K562 (cell line): ENCODE measurements around the gene AIFM1. TPM values are rescaled to one million over a fixed set of nuclear protein-coding genes. Genes with fewer than 3 reads are reported as not detected.

Experiments used
- ATAC-seq: fragments of 200-7000 bp; cut with Tn5 transposase; 3 replicates; pipeline ENCODE4 v1.9.1; 2020; ENCODE audit warnings: moderate library complexity
- BruUV-seq: library from RNA; stranded (reverse); fragments of 400-500 nt; replicated peaks from 2 replicates; lab custom pipeline; 2021; lab: Mats Ljungman, UMichigan
- CTCF ChIA-PET: fragments of 300-600 bp; formaldehyde crosslinking; extraction: SDS; loops from one replicate; lab custom pipeline; 2021; ENCODE audit warnings: low intra/inter-chr PET ratio; lab: Yijun Ruan, JAX
- POLR2A ChIA-PET: fragments of 300-600, 350-650 bp; sonication (Branson Sonifier 250); formaldehyde crosslinking; extraction: SDS; loops from one replicate; lab custom pipeline; 2021; ENCODE audit warnings: antibody characterized with exemption, inconsistent platforms; lab: Yijun Ruan, JAX
- DNase-seq, 4 experiments: peaks; one replicate each; pipeline versions ENCODE4 v3.0.0 to v3.0.0-alpha.2; 2011 to 2018; ENCODE audit warnings: low spot score in 3 of 4, mixed read lengths in 3 of 4; ENCODE audit errors: extremely low read depth in 1 of 4
- FAIRE-seq: peaks from 2 replicates; lab custom pipeline; 2011; peaks lifted over from hg19 to GRCh38; lab: Jason Lieb, UNC
- H2AFZ ChIP-seq: 2 replicates; pipeline ENCODE4 v1.6.0; 2011; ENCODE audit warnings: low read depth, low read length, control low read depth, inconsistent platforms
- H3K27ac ChIP-seq: fragments of 200-600 bp; 3 replicates; pipeline ENCODE4 v1.8.0; 2011; ENCODE audit warnings: low read depth, mild to moderate bottlenecking, control low read depth, inconsistent platforms, low read length, moderate library complexity, mixed read lengths; ENCODE audit errors: extremely low read depth
- H3K27me3 ChIP-seq, 2 experiments: fragments of 300-600 bp in 1 of 2; 2 replicates in 1 of 2; 3 replicates in 1 of 2; pipeline versions ENCODE4 v1.6.0 to v1.8.0; 2011; ENCODE audit warnings: inconsistent platforms in 2 of 2, low read length in 2 of 2, mild to moderate bottlenecking in 1 of 2, mixed read lengths in 1 of 2, moderate library complexity in 1 of 2; ENCODE audit not compliant: control insufficient read depth in 2 of 2, insufficient read depth in 2 of 2
- H3K36me3 ChIP-seq: fragments of 300-600 bp; 3 replicates; pipeline ENCODE4 v1.8.0; 2011; ENCODE audit warnings: mild to moderate bottlenecking, low read length, inconsistent platforms; ENCODE audit not compliant: control insufficient read depth, insufficient read depth
- H3K4me1 ChIP-seq, 2 experiments: fragments of 200-600 bp in 1 of 2; replicated peaks in 1 of 2; 2 replicates in 1 of 2; 3 replicates in 1 of 2; pipeline versions ENCODE4 v1.5.1 to v1.8.0; 2011; ENCODE audit warnings: inconsistent platforms in 2 of 2, low read length in 2 of 2, mild to moderate bottlenecking in 1 of 2, mixed read lengths in 1 of 2, moderate library complexity in 1 of 2; ENCODE audit not compliant: control insufficient read depth in 2 of 2, insufficient read depth in 2 of 2
- H3K4me2 ChIP-seq: 2 replicates; pipeline ENCODE4 v1.6.1; 2011; ENCODE audit warnings: low read length, control low read depth, inconsistent platforms, mixed read lengths; ENCODE audit not compliant: insufficient read depth
- H3K4me3 ChIP-seq: fragments of 200-600 bp; sonication (generic), shearing (Covaris generic); 2 replicates; pipeline ENCODE4 v1.5.1; 2016; ENCODE audit warnings: control low read depth, inconsistent platforms
- H3K79me2 ChIP-seq: fragments of 200-600 bp; 3 replicates; pipeline ENCODE4 v1.8.0; 2011; ENCODE audit warnings: low read length, inconsistent platforms; ENCODE audit not compliant: control insufficient read depth, insufficient read depth
- H3K9ac ChIP-seq, 2 experiments: 2 replicates each; pipeline versions ENCODE4 v1.6.0 to v1.6.1; 2011; ENCODE audit warnings: low read depth in 2 of 2, low read length in 2 of 2, control low read depth in 1 of 2, inconsistent platforms in 1 of 2, mild to moderate bottlenecking in 1 of 2, mixed read lengths in 1 of 2; ENCODE audit not compliant: insufficient read depth in 1 of 2
- H3K9me1 ChIP-seq: one replicate; pipeline ENCODE4 v1.6.0; 2011; ENCODE audit warnings: inconsistent platforms, mild to moderate bottlenecking, low read length, moderate library complexity; ENCODE audit not compliant: control insufficient read depth, insufficient read depth
- H3K9me3 ChIP-seq: replicated peaks from 2 replicates; pipeline ENCODE4 v1.5.1; 2011; ENCODE audit warnings: low read depth, low read length, inconsistent platforms; ENCODE audit not compliant: control insufficient read depth, insufficient read depth
- H4K20me1 ChIP-seq: replicated peaks from 2 replicates; pipeline ENCODE4 v1.6.1; 2011; ENCODE audit warnings: low read length, inconsistent platforms, mixed read lengths; ENCODE audit not compliant: control insufficient read depth, insufficient read depth
- CCNT2 ChIP-seq: IDR thresholded peaks from 2 replicates; pipeline ENCODE4 v1.6.1; 2011; ENCODE audit warnings: borderline replicate concordance, low read depth, mild to moderate bottlenecking, moderate library complexity, mixed read lengths, low read length; ENCODE audit not compliant: insufficient read length; ENCODE audit errors: extremely low read depth
- FOSL1 ChIP-seq: fragments of 200-800 bp; sonication (Bioruptor generic); conservative IDR thresholded peaks from 2 replicates; pipeline ENCODE4 v1.6.1; 2016; ENCODE audit warnings: missing genetic modification characterization, missing compliant biosample characterization
- HDAC8 ChIP-seq: fragments of 450-650 bp; IDR thresholded peaks from 2 replicates; pipeline ENCODE4 v1.6.1; 2016; ENCODE audit warnings: mild to moderate bottlenecking, missing genetic modification characterization, moderate library complexity, missing compliant biosample characterization
- JUND ChIP-seq, 2 experiments: IDR thresholded peaks; 2 replicates in 1 of 2; 3 replicates in 1 of 2; pipeline ENCODE4 v1.6.1; 2011; ENCODE audit warnings: borderline replicate concordance in 2 of 2, low read depth in 2 of 2, low read length in 2 of 2, improper control_type of control experiment in 1 of 2, missing biosample characterization in 1 of 2, missing genetic modification characterization in 1 of 2, missing genetic modification reagents in 1 of 2
- LEF1 ChIP-seq: fragments of 450-650 bp; IDR thresholded peaks from 2 replicates; pipeline ENCODE4 v1.6.1; 2016; ENCODE audit warnings: mild to moderate bottlenecking
- NR1H2 ChIP-seq: sonication (generic); formaldehyde crosslinking; IDR thresholded peaks from 2 replicates; pipeline ENCODE4 v1.4.0; 2020; ENCODE audit warnings: mild to moderate bottlenecking, missing genetic modification reagents
- PHTF2 ChIP-seq: fragments of 250-450 bp; sonication (Bioruptor Pico); IDR thresholded peaks from 2 replicates; pipeline ENCODE4 v1.5.0; 2021; ENCODE audit warnings: mild to moderate bottlenecking
- ZNF384 ChIP-seq: IDR thresholded peaks from 2 replicates; pipeline ENCODE4 v1.6.1; 2012; ENCODE audit warnings: low read depth, low read length, improper control_type of control experiment
- WGBS: fragments of 100-300 bp; shearing (Covaris generic); methylation state at CpG from one replicate; pipeline ENCODE4 v1.1.6; 2016; ENCODE audit warnings: low coverage, mixed read lengths; ENCODE audit not compliant: insufficient coverage; ENCODE audit errors: missing lambda C conversion rate; 5-methylcytosine and 5-hydroxymethylcytosine counted together
- in situ Hi-C: fragments of 300-500 bp; cut with MboI; formaldehyde crosslinking; loops from 4 replicates; pipeline ENCODE4 v1.15.0; 2018; ENCODE audit warnings: inconsistent platforms, mixed read lengths
- intact Hi-C: fragments of 100-400 bp; cut with micrococcal nuclease; formaldehyde crosslinking; loops from 2 replicates; pipeline ENCODE4 v1.14.2; 2022
- polyA plus RNA-seq, 8 experiments: library from polyadenylated mRNA; depleted of rRNA in 4 of 8; stranded (reverse) in 5 of 8; unstranded in 3 of 8; fragments of >200 nt; fragmentation: Nextera tagmentation in 2 of 8; fragmentation: Illumina TruSeq in 1 of 8; extraction: Ambion mirVana in 2 of 8; extraction: Trizol in 1 of 8; gene quantifications; 2 replicates each; pipeline versions ENCODE4 v1.2.1 to v1.2.3, GENCODE V29; 2011 to 2014; ENCODE audit warnings: inconsistent platforms in 1 of 8, missing spikeins in 1 of 8
- total RNA-seq, 7 experiments: library from RNA; depleted of rRNA in 6 of 7; stranded (reverse); fragments of >200 nt in 6 of 7; fragmentation: Illumina TruSeq in 2 of 7; extraction: Trizol in 2 of 7; gene quantifications; 2 replicates each; pipeline versions ENCODE4 v1.2.1 to v1.2.3, GENCODE V29; 2011 to 2021; ENCODE audit warnings: low replicate concordance in 1 of 7
- TF ChIP-seq, protein P1 (sequence below): IDR thresholded peaks from 2 replicates; pipeline ENCODE4 v1.6.1; 2014; ENCODE audit warnings: antibody characterized with exemption
- TF ChIP-seq, protein P2 (sequence below): fragments of 250-450 bp; sonication (Bioruptor Pico); IDR thresholded peaks from 2 replicates; pipeline ENCODE4 v1.8.0; 2021; ENCODE audit warnings: moderate library complexity, mild to moderate bottlenecking, inconsistent platforms

The AIFM1 gene
- total and polyA plus RNA-seq, 9 of the 15 experiments (the other 6 are each of a cell fraction or from before 2014, with no cell fraction given): 51.0 to 117 (median 91.2) TPM

- 92% methylated on average over 5 of the region's 5 CpGs for WGBS
- in situ Hi-C loops: no loop called here
- no TSS peak for BruUV-seq
Observed at GRCh38 chrX:130130990-130131389, 34.7 kb downstream of the AIFM1 start.

More at GRCh38 chrX:130130990-130131389, 34.7 kb downstream of the AIFM1 start:
- no peaks in the 10 kb centered on the region for H4K20me1 ChIP-seq
- DNase-seq: no peak
- no peak overlapping the region for H2AFZ ChIP-seq
- peaks cover 78% of the 10 kb centered on the region; the same call in 2 of the 3 replicates for H3K36me3 ChIP-seq
- H3K4me3 ChIP-seq: no peak overlapping the region
- peaks cover 3% of the 10 kb centered on the region for H3K9me1 ChIP-seq
- H3K4me2 ChIP-seq: no peak overlapping the region
- peaks cover 0 to under 1% of the 10 kb centered on the region in 2 experiments; a peak in 1 of 5 replicates for H3K4me1 ChIP-seq
- no peak overlapping the region for H3K27ac ChIP-seq
- no peaks in the 10 kb centered on the region for H3K79me2 ChIP-seq
- no peak for ATAC-seq
- no peaks in the 10 kb centered on the region for H3K27me3 ChIP-seq
- CTCF ChIA-PET: no interaction called here
- no peak overlapping the region for H3K9ac ChIP-seq
- H3K9me3 ChIP-seq: no peaks in the 10 kb centered on the region
- no peak for FAIRE-seq
- TF ChIP-seq FOSL1 (tag) (no peak), PHTF2 (CRISPR knock-in tag) (no peak), LEF1 (no peak), JUND (IDR thresholded peaks at IDR 0.05; ENCODE audit: borderline replicate concordance, low read depth, low read length) (no peak), JUND (tag; IDR thresholded peaks at IDR 0.05; ENCODE audit: borderline replicate concordance, low read depth, low read length) (no peak), ZNF384 (no peak), CCNT2 (no peak), NR1H2 (CRISPR knock-in tag) (no peak), HDAC8 (tag) (no peak)
- TF ChIP-seq, protein P1, sequence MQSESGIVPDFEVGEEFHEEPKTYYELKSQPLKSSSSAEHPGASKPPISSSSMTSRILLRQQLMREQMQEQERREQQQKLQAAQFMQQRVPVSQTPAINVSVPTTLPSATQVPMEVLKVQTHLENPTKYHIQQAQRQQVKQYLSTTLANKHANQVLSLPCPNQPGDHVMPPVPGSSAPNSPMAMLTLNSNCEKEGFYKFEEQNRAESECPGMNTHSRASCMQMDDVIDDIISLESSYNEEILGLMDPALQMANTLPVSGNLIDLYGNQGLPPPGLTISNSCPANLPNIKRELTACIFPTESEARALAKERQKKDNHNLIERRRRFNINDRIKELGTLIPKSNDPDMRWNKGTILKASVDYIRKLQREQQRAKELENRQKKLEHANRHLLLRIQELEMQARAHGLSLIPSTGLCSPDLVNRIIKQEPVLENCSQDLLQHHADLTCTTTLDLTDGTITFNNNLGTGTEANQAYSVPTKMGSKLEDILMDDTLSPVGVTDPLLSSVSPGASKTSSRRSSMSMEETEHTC: no peak
- TF ChIP-seq, protein P2, sequence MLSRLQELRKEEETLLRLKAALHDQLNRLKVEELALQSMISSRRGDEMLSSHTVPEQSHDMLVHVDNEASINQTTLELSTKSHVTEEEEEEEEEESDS (CRISPR knock-in tag): no peak
- TF ChIP-seq, all 486 proteins: peak for 0
- intact Hi-C loops: no loop called here
- POLR2A ChIA-PET: interaction anchor here (0.7 to 1.2 kb wide), 3 partner anchors 10 to 25 kb away, joined by 3 to 4 read pairs (median 3); no protein-coding TSS in a partner anchor
